GM12878 (cell line): ENCODE results near the gene GMDS. TPM values are rescaled to one million over a fixed set of nuclear protein-coding genes. Genes with fewer than 3 reads are reported as not detected.

ENCODE experiments used
- ATAC-seq: fragments of 200-7000 bp; cut with Tn5 transposase; 3 replicates; pipeline ENCODE4 v1.9.1; 2020; ENCODE audit warnings: mild to moderate bottlenecking, moderate library complexity
- BruUV-seq: library from RNA; stranded (reverse); fragments of 400-500 nt; replicated peaks from 2 replicates; lab custom pipeline; 2021; lab: Mats Ljungman, UMichigan
- CTCF ChIA-PET: fragments of 300-600 bp; sonication (Branson Sonifier 250); formaldehyde crosslinking; extraction: SDS; loops from one replicate; lab custom pipeline; 2021; ENCODE audit warnings: inconsistent platforms; lab: Yijun Ruan, JAX
- POLR2A ChIA-PET: fragments of 350-600 bp; formaldehyde crosslinking; extraction: SDS; loops from one replicate; lab custom pipeline; 2021; ENCODE audit warnings: inconsistent platforms; lab: Charles Lee
- RAD21 ChIA-PET: fragments of 300-600 bp; sonication (Branson Sonifier 250); formaldehyde crosslinking; loops from one replicate; lab custom pipeline; 2023; ENCODE audit warnings: antibody characterized with exemption; ENCODE audit not compliant: unreplicated experiment; lab: Charles Lee
- SMC1A ChIA-PET: fragments of 300-600 bp; sonication (Branson Sonifier 250); formaldehyde crosslinking; loops from one replicate; lab custom pipeline; 2023; ENCODE audit not compliant: unreplicated experiment, uncharacterized antibody; lab: Charles Lee
- DNase-seq: peaks from one replicate; pipeline ENCODE4 v3.0.0-alpha.2; 2011; ENCODE audit warnings: low read depth, low spot score
- FAIRE-seq: peaks from 3 replicates; lab custom pipeline; 2011; peaks lifted over from hg19 to GRCh38; lab: Jason Lieb, UNC
- H2AFZ ChIP-seq: 2 replicates; pipeline ENCODE4 v1.6.0; 2011; ENCODE audit warnings: low read depth, low read length, control low read depth; ENCODE audit not compliant: control insufficient read depth
- H3K27ac ChIP-seq: 2 replicates; pipeline ENCODE4 v1.5.1; 2011; ENCODE audit warnings: control low read depth; ENCODE audit not compliant: control insufficient read depth, insufficient read depth
- H3K27me3 ChIP-seq, 2 experiments: replicated peaks in 1 of 2; 2 replicates each; pipeline versions ENCODE4 v1.6.0 to v1.6.1; 2011; ENCODE audit warnings: low read length in 1 of 2; ENCODE audit not compliant: control insufficient read depth in 2 of 2, insufficient read depth in 2 of 2
- H3K36me3 ChIP-seq, 2 experiments: 2 replicates each; pipeline ENCODE4 v1.5.1; 2011; ENCODE audit warnings: low read length in 1 of 2; ENCODE audit not compliant: control insufficient read depth in 2 of 2, insufficient read depth in 2 of 2
- H3K4me1 ChIP-seq: 2 replicates; pipeline ENCODE4 v1.6.1; 2011; ENCODE audit warnings: mild to moderate bottlenecking, low read length, moderate library complexity, mixed read lengths; ENCODE audit not compliant: control insufficient read depth, insufficient read depth
- H3K4me2 ChIP-seq: 2 replicates; pipeline ENCODE4 v1.6.0; 2011; ENCODE audit warnings: control low read depth; ENCODE audit not compliant: control insufficient read depth, insufficient read depth
- H3K4me3 ChIP-seq: fragments of 200-600 bp; sonication (generic); 2 replicates; pipeline ENCODE4 v1.5.1; 2016
- H3K79me2 ChIP-seq: 2 replicates; pipeline ENCODE4 v1.6.0; 2011; ENCODE audit warnings: low read length; ENCODE audit not compliant: control insufficient read depth, insufficient read depth
- H3K9ac ChIP-seq: 2 replicates; pipeline ENCODE4 v1.8.0; 2011; ENCODE audit warnings: low read length, control low read depth, mixed read lengths; ENCODE audit not compliant: control insufficient read depth, insufficient read depth
- H3K9me3 ChIP-seq: replicated peaks from 3 replicates; pipeline ENCODE4 v1.5.1; 2011; ENCODE audit warnings: mild to moderate bottlenecking, low read length; ENCODE audit not compliant: control insufficient read depth, insufficient read depth
- H4K20me1 ChIP-seq: 2 replicates; pipeline ENCODE4 v1.6.0; 2011; ENCODE audit not compliant: control insufficient read depth, insufficient read depth
- MEF2A ChIP-seq: IDR thresholded peaks from 2 replicates; pipeline ENCODE4 v1.6.1; 2011; ENCODE audit warnings: low read depth, mild to moderate bottlenecking, low read length, moderate library complexity; ENCODE audit not compliant: insufficient read depth
- MEF2B ChIP-seq: fragments of 450-650 bp; IDR thresholded peaks from 2 replicates; pipeline ENCODE4 v1.6.1; 2018; ENCODE audit warnings: mild to moderate bottlenecking, moderate library complexity; ENCODE audit not compliant: partially characterized antibody, poor library complexity, severe bottlenecking
- NFXL1 ChIP-seq: fragments of 450-650 bp; IDR thresholded peaks from 2 replicates; pipeline ENCODE4 v1.6.1; 2017; ENCODE audit warnings: antibody characterized with exemption, mild to moderate bottlenecking, borderline replicate concordance
- PAX5 ChIP-seq: IDR thresholded peaks from 2 replicates; pipeline ENCODE4 v1.6.1; 2011; ENCODE audit warnings: low read depth, low read length, borderline replicate concordance
- TARDBP ChIP-seq: IDR thresholded peaks from 2 replicates; pipeline ENCODE4 v1.6.1; 2016; ENCODE audit warnings: borderline replicate concordance
- TCF7 ChIP-seq: IDR thresholded peaks from 2 replicates; pipeline ENCODE4 v1.6.1; 2014; ENCODE audit warnings: antibody characterized with exemption, borderline replicate concordance
- USF2 ChIP-seq: IDR thresholded peaks from 2 replicates; pipeline ENCODE4 v1.6.1; 2011; ENCODE audit warnings: low read depth, low read length, improper control_type of control experiment, borderline replicate concordance
- YBX1 ChIP-seq: fragments of 450-650 bp; IDR thresholded peaks from 2 replicates; pipeline ENCODE4 v1.6.1; 2016; ENCODE audit warnings: antibody characterized with exemption
- ZBED1 ChIP-seq: IDR thresholded peaks from 2 replicates; pipeline ENCODE4 v1.6.1; 2016; ENCODE audit warnings: borderline replicate concordance
- ZNF592 ChIP-seq: fragments of 450-650 bp; IDR thresholded peaks from 2 replicates; pipeline ENCODE4 v1.6.1; 2017; ENCODE audit warnings: mild to moderate bottlenecking, moderate library complexity
- ZNF622 ChIP-seq: fragments of 450-650 bp; IDR thresholded peaks from 2 replicates; pipeline ENCODE4 v1.6.1; 2017; ENCODE audit warnings: mild to moderate bottlenecking, inconsistent platforms
- WGBS: methylation state at CpG from one replicate; pipeline ENCODE4 v1.1.6; 2016; ENCODE audit warnings: low lambda C conversion rate; ENCODE audit not compliant: insufficient replicate concordance, insufficient coverage; ENCODE audit errors: missing lambda C conversion rate; 5-methylcytosine and 5-hydroxymethylcytosine counted together
- in situ Hi-C: fragments of 300-500 bp; cut with MboI; formaldehyde crosslinking; loops from 9 replicates; pipeline ENCODE4 v1.14.3; 2018; ENCODE audit warnings: mixed read lengths
- intact Hi-C: fragments of 100-400 bp; cut with micrococcal nuclease; formaldehyde crosslinking; loops from one replicate; pipeline ENCODE4 v1.14.2; 2022; ENCODE audit not compliant: unreplicated experiment
- polyA plus RNA-seq, 11 experiments: library from polyadenylated mRNA; depleted of rRNA in 4 of 11; unstranded in 6 of 11; stranded (reverse) in 5 of 11; fragments of >200 nt; fragmentation: Nextera tagmentation in 4 of 11; fragmentation: Illumina TruSeq in 1 of 11; extraction: Ambion mirVana in 4 of 11; extraction: Trizol in 1 of 11; gene quantifications; 1 replicate in 1 of 11; 2 replicates in 10 of 11; pipeline versions ENCODE4 v1.2.1 to v1.2.3, GENCODE V29; 2011 to 2016; ENCODE audit warnings: inconsistent platforms in 2 of 11, missing spikeins in 2 of 11, low read depth in 1 of 11
- total RNA-seq, 4 experiments: library from RNA; depleted of rRNA in 3 of 4; stranded (reverse); fragments of >200 nt in 3 of 4; fragmentation: Illumina TruSeq in 1 of 4; extraction: Trizol in 1 of 4; gene quantifications; 2 replicates each; pipeline versions ENCODE4 v1.2.1 to v1.2.3, GENCODE V29; 2013 to 2021
- TF ChIP-seq, protein P1 (sequence below): fragments of 450-650 bp; IDR thresholded peaks from 2 replicates; pipeline ENCODE4 v1.6.1; 2016; ENCODE audit warnings: mild to moderate bottlenecking

GMDS gene
- total and polyA plus RNA-seq, 10 of the 15 experiments (the other 5 are each of a cell fraction or from before 2014, with no cell fraction given): 0.61 to 53.8 (median 29.3) TPM

DNA sequence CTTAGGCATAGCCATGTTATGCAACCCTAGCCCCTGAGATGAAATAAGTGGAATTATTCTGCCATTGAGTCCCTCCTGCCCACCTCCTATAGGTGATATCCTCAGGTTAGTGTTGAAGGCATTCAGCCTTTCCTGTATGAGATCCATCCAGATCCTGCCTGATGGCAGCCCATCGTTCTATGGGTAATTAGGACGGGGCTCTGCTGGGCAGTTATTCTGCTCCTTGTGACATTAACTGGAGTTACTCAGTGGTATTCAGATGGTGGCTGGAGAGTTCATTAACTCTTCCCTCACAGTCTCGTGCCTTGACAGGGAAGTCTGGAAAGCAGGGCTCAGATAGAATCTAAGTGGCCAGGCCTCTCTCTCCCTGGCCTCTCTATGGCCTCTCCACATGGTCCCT, 9.3 kb upstream of the GMDS start:
- no peak overlapping the region for H3K9ac ChIP-seq
- H3K4me3 ChIP-seq: no peak overlapping the region
- H3K36me3 ChIP-seq: no peaks in the 10 kb centered on the region; a peak in 1 of 4 replicates
- no peak for DNase-seq
- RAD21 ChIA-PET: no interaction called here
- WGBS: 93% methylated on average over 3 of the region's 3 CpGs
- H3K9me3 ChIP-seq: no peaks in the 10 kb centered on the region; the same call in 2 of the 3 replicates
- H4K20me1 ChIP-seq: no peaks in the 10 kb centered on the region
- TF ChIP-seq TARDBP (no peak), YBX1 (no peak), ZBED1 (no peak), MEF2A (no peak), USF2 (no peak), PAX5 (no peak), ZNF622 (no peak), ZNF592 (no peak), NFXL1 (no peak), MEF2B (no peak), TCF7 (no peak)
- TF ChIP-seq, protein P1, sequence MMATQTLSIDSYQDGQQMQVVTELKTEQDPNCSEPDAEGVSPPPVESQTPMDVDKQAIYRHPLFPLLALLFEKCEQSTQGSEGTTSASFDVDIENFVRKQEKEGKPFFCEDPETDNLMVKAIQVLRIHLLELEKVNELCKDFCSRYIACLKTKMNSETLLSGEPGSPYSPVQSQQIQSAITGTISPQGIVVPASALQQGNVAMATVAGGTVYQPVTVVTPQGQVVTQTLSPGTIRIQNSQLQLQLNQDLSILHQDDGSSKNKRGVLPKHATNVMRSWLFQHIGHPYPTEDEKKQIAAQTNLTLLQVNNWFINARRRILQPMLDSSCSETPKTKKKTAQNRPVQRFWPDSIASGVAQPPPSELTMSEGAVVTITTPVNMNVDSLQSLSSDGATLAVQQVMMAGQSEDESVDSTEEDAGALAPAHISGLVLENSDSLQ: no peak
- H3K27me3 ChIP-seq: no peaks in the 10 kb centered on the region
- CTCF ChIA-PET: no interaction called here
- H3K4me2 ChIP-seq: no peak overlapping the region
- no peak overlapping the region for H3K27ac ChIP-seq
- POLR2A ChIA-PET: no interaction called here
- no peak for FAIRE-seq
- no peaks in the 10 kb centered on the region for H3K4me1 ChIP-seq
- in situ Hi-C loops (no loop called here), intact Hi-C loops (no loop called here)
- ATAC-seq: no peak
- no peaks in the 10 kb centered on the region for H3K79me2 ChIP-seq
- no TSS peak for BruUV-seq
- no peak overlapping the region for H2AFZ ChIP-seq
- SMC1A ChIA-PET: interaction anchor here (1.6 kb wide), 1 partner anchor 8 kb away, joined by 5 read pairs; no protein-coding TSS in a partner anchor
